H1 (cell line): ENCODE measurements around the gene IGF2R. TPM values are rescaled to one million over a fixed set of nuclear protein-coding genes. Genes with fewer than 3 reads are reported as not detected.

ENCODE experiments used
- CTCF ChIA-PET: fragments of 300-600 bp; sonication (Branson Sonifier 250); formaldehyde crosslinking; loops from one replicate; lab custom pipeline; 2021; ENCODE audit not compliant: partially characterized antibody; lab: Charles Lee
- POLR2A ChIA-PET: fragments of 300-600 bp; sonication (Branson Sonifier 250); formaldehyde crosslinking; loops from one replicate; lab custom pipeline; 2021; ENCODE audit warnings: inconsistent platforms; ENCODE audit not compliant: partially characterized antibody; lab: Charles Lee
- DNase-seq, 2 experiments: peaks; one replicate each; pipeline versions ENCODE4 v3.0.0 to v3.0.0-alpha.2; 2010 to 2022; ENCODE audit warnings: low spot score in 2 of 2, low read depth in 1 of 2, mixed read lengths in 1 of 2
- FAIRE-seq: peaks from 2 replicates; lab custom pipeline; 2011; peaks lifted over from hg19 to GRCh38; lab: Jason Lieb, UNC
- H2AFZ ChIP-seq: 2 replicates; pipeline ENCODE4 v1.8.1; 2012; ENCODE audit warnings: low read length, inconsistent platforms
- H2AK5ac ChIP-seq: 2 replicates; pipeline ENCODE4 v1.6.1; 2013; ENCODE audit warnings: low read depth, low read length
- H2BK120ac ChIP-seq: replicated peaks from 2 replicates; pipeline ENCODE3; 2013; ENCODE audit warnings: low read depth, low read length, inconsistent platforms
- H2BK12ac ChIP-seq: 2 replicates; pipeline ENCODE4 v1.6.1; 2013; ENCODE audit warnings: low read depth, low read length
- H2BK15ac ChIP-seq: 2 replicates; pipeline ENCODE4 v1.6.1; 2013; ENCODE audit warnings: low read length
- H2BK20ac ChIP-seq: 2 replicates; pipeline ENCODE4 v1.6.1; 2013; ENCODE audit warnings: low read length
- H2BK5ac ChIP-seq: 2 replicates; pipeline ENCODE4 v1.6.1; 2013; ENCODE audit warnings: low read depth, low read length
- H3K14ac ChIP-seq: 2 replicates; pipeline ENCODE4 v1.6.1; 2013; ENCODE audit warnings: inconsistent platforms; ENCODE audit not compliant: insufficient read length
- H3K18ac ChIP-seq: 2 replicates; pipeline ENCODE4 v1.6.1; 2013; ENCODE audit warnings: low read length; ENCODE audit errors: extremely low read depth
- H3K23ac ChIP-seq: 2 replicates; pipeline ENCODE4 v1.6.1; 2013; ENCODE audit warnings: inconsistent platforms; ENCODE audit not compliant: insufficient read length
- H3K23me2 ChIP-seq: 2 replicates; pipeline ENCODE4 v1.6.1; 2013; ENCODE audit warnings: low read depth, low read length
- H3K27ac ChIP-seq: 2 replicates; pipeline ENCODE4 v1.6.1; 2011; ENCODE audit warnings: low read depth, low read length, inconsistent platforms
- H3K27me3 ChIP-seq, 4 experiments: replicated peaks in 1 of 4; 1 replicate in 1 of 4; 2 replicates in 3 of 4; pipeline versions ENCODE4 v1.6.1 to v1.8.1; 2011 to 2013; ENCODE audit warnings: low read length in 3 of 4, mild to moderate bottlenecking in 3 of 4, inconsistent platforms in 2 of 4, mixed read lengths in 2 of 4, moderate library complexity in 1 of 4; ENCODE audit not compliant: control insufficient read depth in 3 of 4, insufficient read depth in 3 of 4; ENCODE audit errors: extremely low read depth in 1 of 4
- H3K36me3 ChIP-seq, 4 experiments: 2 replicates each; pipeline versions ENCODE4 v1.6.1 to v1.8.1; 2011 to 2013; ENCODE audit warnings: mild to moderate bottlenecking in 4 of 4, low read length in 3 of 4, moderate library complexity in 2 of 4, control low read depth in 1 of 4, inconsistent platforms in 1 of 4; ENCODE audit not compliant: insufficient read depth in 4 of 4, control insufficient read depth in 2 of 4
- H3K4ac ChIP-seq: replicated peaks from 2 replicates; pipeline ENCODE3; 2013; ENCODE audit warnings: low read length, low read depth, mixed read lengths, inconsistent platforms; ENCODE audit not compliant: insufficient read length
- H3K4me1 ChIP-seq, 4 experiments: replicated peaks in 1 of 4; 1 replicate in 1 of 4; 2 replicates in 3 of 4; pipeline versions ENCODE4 v1.6.1 to v1.8.1; 2011 to 2013; ENCODE audit warnings: low read length in 3 of 4, inconsistent platforms in 2 of 4, mixed read lengths in 1 of 4; ENCODE audit not compliant: insufficient read depth in 4 of 4, control insufficient read depth in 3 of 4
- H3K4me2 ChIP-seq, 2 experiments: 2 replicates each; pipeline versions ENCODE4 v1.6.1 to v1.8.1; 2011 to 2013; ENCODE audit warnings: low read depth in 2 of 2, low read length in 2 of 2, control low read depth in 1 of 2, inconsistent platforms in 1 of 2, mild to moderate bottlenecking in 1 of 2; ENCODE audit not compliant: insufficient read depth in 1 of 2
- H3K4me3 ChIP-seq, 4 experiments: fragments of 200-600, 300-600 bp in 1 of 4; sonication (generic), shearing (Covaris generic), sonication (Bioruptor Twin) in 1 of 4; 2 replicates each; pipeline versions ENCODE4 v1.5.1 to v1.8.1; 2011 to 2016; ENCODE audit warnings: low read length in 4 of 4, low read depth in 3 of 4, control low read depth in 2 of 4, inconsistent platforms in 2 of 4, mild to moderate bottlenecking in 2 of 4, mixed read lengths in 1 of 4, moderate library complexity in 1 of 4; ENCODE audit not compliant: insufficient read depth in 2 of 4; ENCODE audit errors: extremely low read depth in 1 of 4
- H3K56ac ChIP-seq: replicated peaks from 2 replicates; pipeline ENCODE3; 2013; ENCODE audit warnings: low read depth, mild to moderate bottlenecking, mixed read lengths, low read length, inconsistent platforms; ENCODE audit not compliant: insufficient read length
- H3K79me1 ChIP-seq: 2 replicates; pipeline ENCODE4 v1.6.1; 2013; ENCODE audit warnings: low read depth, low read length, control low read depth
- H3K79me2 ChIP-seq, 2 experiments: 2 replicates each; pipeline versions ENCODE4 v1.6.1 to v1.8.1; 2012 to 2013; ENCODE audit warnings: low read length in 2 of 2, mild to moderate bottlenecking in 2 of 2, inconsistent platforms in 1 of 2; ENCODE audit not compliant: insufficient read depth in 2 of 2, control insufficient read depth in 1 of 2
- H3K9ac ChIP-seq, 4 experiments: replicated peaks in 1 of 4; 1 replicate in 1 of 4; 2 replicates in 3 of 4; pipeline versions ENCODE4 v1.6.1 to v1.8.1; 2011 to 2013; ENCODE audit warnings: low read depth in 3 of 4, low read length in 3 of 4, control low read depth in 2 of 4, mild to moderate bottlenecking in 2 of 4, moderate library complexity in 2 of 4, inconsistent platforms in 1 of 4; ENCODE audit errors: extremely low read depth in 1 of 4
- H3K9me3 ChIP-seq, 2 experiments: 2 replicates each; pipeline versions ENCODE4 v1.6.1 to v1.8.1; 2012 to 2013; ENCODE audit warnings: mild to moderate bottlenecking in 2 of 2, moderate library complexity in 2 of 2, control low read depth in 1 of 2, inconsistent platforms in 1 of 2, low read depth in 1 of 2, low read length in 1 of 2, mixed read lengths in 1 of 2; ENCODE audit not compliant: insufficient read depth in 2 of 2
- H4K20me1 ChIP-seq, 2 experiments: replicated peaks in 1 of 2; 2 replicates each; pipeline versions ENCODE3 to v1.8.1; 2011 to 2013; ENCODE audit warnings: inconsistent platforms in 2 of 2, low read length in 2 of 2, mild to moderate bottlenecking in 1 of 2; ENCODE audit not compliant: insufficient read depth in 2 of 2, control insufficient read depth in 1 of 2
- H4K5ac ChIP-seq: 2 replicates; pipeline ENCODE4 v1.6.1; 2013; ENCODE audit warnings: low read length, low read depth, mixed read lengths, inconsistent platforms; ENCODE audit not compliant: insufficient read length
- H4K8ac ChIP-seq: 2 replicates; pipeline ENCODE4 v1.8.0; 2013; ENCODE audit warnings: mild to moderate bottlenecking, moderate library complexity, low read length, inconsistent platforms; ENCODE audit not compliant: insufficient read depth; ENCODE audit errors: extremely low read depth
- H4K91ac ChIP-seq: replicated peaks from 2 replicates; pipeline ENCODE3; 2013; ENCODE audit warnings: low read length, mixed read lengths, inconsistent platforms; ENCODE audit not compliant: insufficient read length
- WGBS, 2 experiments: shearing (Covaris generic) in 1 of 2; methylation state at CpG; one replicate each; pipeline versions ENCODE4 v1.1.6 to v1.1.7; 2013 to 2015; ENCODE audit warnings: low lambda C conversion rate in 2 of 2, mixed read lengths in 2 of 2, inconsistent platforms in 1 of 2, low coverage in 1 of 2, missing lambda C conversion rate in 1 of 2; ENCODE audit not compliant: insufficient replicate concordance in 2 of 2, insufficient coverage in 1 of 2, insufficient read length in 1 of 2; ENCODE audit errors: extremely low coverage in 1 of 2, missing lambda C conversion rate in 1 of 2; 5-methylcytosine and 5-hydroxymethylcytosine counted together
- polyA plus RNA-seq, 7 experiments: library from polyadenylated mRNA; depleted of rRNA in 3 of 7; stranded (reverse) in 5 of 7; unstranded in 2 of 7; fragments of >200 nt in 5 of 7; fragments of 200-250 nt in 2 of 7; gene quantifications; 1 replicate in 5 of 7; 2 replicates in 1 of 7; 4 replicates in 1 of 7; pipeline versions ENCODE4 v1.2.1 to v1.2.3, GENCODE V29; 2011 to 2013; ENCODE audit warnings: missing spikeins in 2 of 7, mixed read lengths in 2 of 7
- total RNA-seq: library from RNA; stranded (reverse); fragmentation: NEBNext Ultra II Directional; extraction: Animal tissue kit (Norgen Biotek cat#: 25700); gene quantifications from 2 replicates; pipeline ENCODE4 v1.2.1, GENCODE V29; 2021

The IGF2R gene
- total and polyA plus RNA-seq, 2 of the 8 experiments (the other 6 are each of a cell fraction or from before 2014, with no cell fraction given): 20.6 to 74.1 TPM

- no peak overlapping the region for H4K5ac ChIP-seq
- no peaks in the 10 kb centered on the region for H3K27me3 ChIP-seq
- no peaks in the 10 kb centered on the region for H3K79me1 ChIP-seq
- 97% methylated on average over 11 of the region's 11 CpGs; no CpG with 5 or more reads in 1 of the 2 experiments for WGBS, 2 experiments
- no peak overlapping the region for H2BK12ac ChIP-seq
- H3K56ac ChIP-seq: no peak overlapping the region
- H3K18ac ChIP-seq: no peak overlapping the region
- FAIRE-seq (no peak), DNase-seq (no peak)
- peaks cover 24 to 67% (median 57%) of the 10 kb centered on the region in 4 experiments for H3K36me3 ChIP-seq
- no peak overlapping the region for H4K91ac ChIP-seq
- no peak overlapping the region for H4K8ac ChIP-seq
- H3K4me2 ChIP-seq: no peak overlapping the region
- H2BK120ac ChIP-seq: no peak overlapping the region
- H4K20me1 ChIP-seq: peaks cover 1 to 8% of the 10 kb centered on the region in 2 experiments
- H3K4me3 ChIP-seq: no peak overlapping the region
- H3K14ac ChIP-seq: no peak overlapping the region
- no peak overlapping the region for H3K23ac ChIP-seq
- H3K9me3 ChIP-seq: no peaks in the 10 kb centered on the region
- H2BK15ac ChIP-seq: no peak overlapping the region
- ChIA-PET CTCF (interaction anchor here (0.8 kb wide), 1 partner anchor 23 kb away, joined by 3 read pairs; no protein-coding TSS in a partner anchor), POLR2A (no interaction called here)
- no peaks in the 10 kb centered on the region for H3K4me1 ChIP-seq
- H3K79me2 ChIP-seq: no peaks in the 10 kb centered on the region
- no peak overlapping the region for H2BK20ac ChIP-seq
- no peak overlapping the region for H2AFZ ChIP-seq
- no peaks in the 10 kb centered on the region for H3K23me2 ChIP-seq
- H3K4ac ChIP-seq: no peak overlapping the region
- H2BK5ac ChIP-seq: no peak overlapping the region; the same call in 1 of the 2 replicates
- no peak overlapping the region for H2AK5ac ChIP-seq
- no peak overlapping the region; a peak in 1 of 7 replicates for H3K9ac ChIP-seq
- no peak overlapping the region for H3K27ac ChIP-seq
These were observed 101.5 kb downstream of the IGF2R start for GRCh38 chr6:160070427-160070826.
